Prostate gland (tissue), 2 donors: ENCODE results near the gene SGCG. TPM values are rescaled to one million over a fixed set of nuclear protein-coding genes. Genes with fewer than 3 reads are reported as not detected.
"Not testable (repeated sequence)": the region's sequence is repeated elsewhere in the genome, so short reads cannot be mapped to it uniquely, and the experiment has no call there.

ENCODE experiments used
- DNase-seq: peaks from one replicate; pipeline ENCODE4 v3.0.0-alpha.2; 2019; ENCODE audit warnings: low spot score
- H3K27ac ChIP-seq, 2 donors: fragments of 200-600 bp; sonication (generic); 2 replicates each; pipeline ENCODE4 v1.5.1; 2017 to 2019
- H3K27me3 ChIP-seq: fragments of 200-600 bp; sonication (generic); replicated peaks from 2 replicates; pipeline ENCODE4 v1.5.1; 2019; ENCODE audit not compliant: insufficient read depth
- H3K36me3 ChIP-seq, 2 donors: fragments of 200-600 bp; sonication (generic); 1 replicate in 1 of 2; 2 replicates in 1 of 2; pipeline versions ENCODE4 v1.5.1 to v1.8.1; 2017 to 2019
- H3K4me1 ChIP-seq: fragments of 200-600 bp; sonication (generic); replicated peaks from 2 replicates; pipeline ENCODE4 v1.5.1; 2019
- H3K4me3 ChIP-seq, 2 donors: fragments of 200-600 bp; sonication (generic); 2 replicates each; pipeline ENCODE4 v1.5.1; 2017 to 2019
- H3K9me3 ChIP-seq: fragments of 200-600 bp; sonication (generic); 2 replicates; pipeline ENCODE4 v1.5.1; 2017
- CTCF ChIP-seq, 4 experiments: fragments of 200-600 bp in 2 of 4; fragments of 450-650 bp in 2 of 4; sonication (generic) in 2 of 4; IDR thresholded peaks; 1 replicate in 3 of 4; 2 replicates in 1 of 4; pipeline ENCODE4 v1.5.1; 2016 to 2019; ENCODE audit warnings: antibody characterized with exemption in 4 of 4, mild to moderate bottlenecking in 2 of 4, moderate library complexity in 2 of 4
- POLR2A ChIP-seq: fragments of 450-650 bp; IDR thresholded peaks from one replicate; pipeline ENCODE4 v1.6.1; 2016; ENCODE audit warnings: antibody characterized with exemption, mild to moderate bottlenecking
- POLR2AphosphoS5 ChIP-seq: sonication (generic); formaldehyde crosslinking; IDR thresholded peaks from one replicate; pipeline ENCODE4 v1.6.1; 2017; ENCODE audit warnings: antibody characterized with exemption
- WGBS: methylation state at CpG from one replicate; pipeline ENCODE4 v1.1.5; 2018; 5-methylcytosine and 5-hydroxymethylcytosine counted together
- intact Hi-C: fragments of 100-400 bp; cut with DNase I; formaldehyde crosslinking; loops from one replicate; pipeline ENCODE4 v1.14.2; 2022
- total RNA-seq, 2 donors: library from RNA; depleted of rRNA; stranded (reverse); fragments of >200 nt; gene quantifications; one replicate each; pipeline ENCODE4 v1.1.0, GENCODE V29; 2016

The SGCG gene
- 1 to 10 TPM; 1.3 to 1.9 TPM for total RNA-seq

- TF ChIP-seq CTCF (IDR thresholded peaks at IDR 0.05): no peak
- TF ChIP-seq POLR2A: no peak
- no peak for TF ChIP-seq POLR2AphosphoS5
- DNase-seq: no peak
- Histone ChIP-seq H3K36me3 (no peaks in the 10 kb centered on the region), H3K27me3 (no peaks in the 10 kb centered on the region), H3K4me3 (no peak within 1 kb of the TSS), H3K4me1 (no peaks in the 10 kb centered on the region), H3K27ac (no peak within 1 kb of the TSS), H3K9me3 (no peaks in the 10 kb centered on the region)
- 37% methylated on average over 6 of the region's 6 CpGs for WGBS
- intact Hi-C loops: no loop called here
Measured at GRCh38 chr13:23180711-23181110, at the start of gene SGCG. TSS of gene SGCG (plus strand) at chr13:23180979. CDS start at chr13:23203695, 22,716 bp downstream.

GRCh38 chr13:23134542-23134941 is 46.2 kb upstream of the SGCG start:
- no peak for DNase-seq
- Histone ChIP-seq H3K4me1 (no peaks in the 10 kb centered on the region), H3K9me3 (no peaks in the 10 kb centered on the region), H3K36me3 (no peaks in the 10 kb centered on the region), H3K4me3 (no peak overlapping the region), H3K27me3 (no peaks in the 10 kb centered on the region), H3K27ac (no peak overlapping the region)
- WGBS: 96% methylated on average over 5 of the region's 5 CpGs
- intact Hi-C loops: no loop called here
- no peak for TF ChIP-seq POLR2A
- TF ChIP-seq CTCF (IDR thresholded peaks at IDR 0.05): no peak
- TF ChIP-seq POLR2AphosphoS5: no peak

- DNase-seq: no peak
- Histone ChIP-seq H3K4me1 (no peaks in the 10 kb centered on the region), H3K36me3 (no peaks in the 10 kb centered on the region), H3K27ac (no peak overlapping the region), H3K9me3 (no peaks in the 10 kb centered on the region), H3K27me3 (no peaks in the 10 kb centered on the region), H3K4me3 (no peak overlapping the region)
- TF ChIP-seq CTCF (IDR thresholded peaks at IDR 0.05) (no peak), POLR2A (no peak), POLR2AphosphoS5 (no peak)
- intact Hi-C loops: no loop called here
- 45% methylated on average over 2 of the region's 2 CpGs for WGBS
Measured at GRCh38 chr13:23140492-23140891, 40.3 kb upstream of the SGCG start.

GRCh38 chr13:23141964-23142363 is 38.8 kb upstream of the SGCG start:
- no peaks in the 10 kb centered on the region for H3K36me3 ChIP-seq
- 91% methylated on average over 24 of the region's 24 CpGs for WGBS
- H3K4me3 ChIP-seq: no peak overlapping the region
- H3K27ac ChIP-seq: no peak overlapping the region
- no peak for DNase-seq
- no peak for TF ChIP-seq POLR2A
- no peak for TF ChIP-seq CTCF (IDR thresholded peaks at IDR 0.05)
- no peak for TF ChIP-seq POLR2AphosphoS5
- no peaks in the 10 kb centered on the region for H3K9me3 ChIP-seq
- intact Hi-C loops: no loop called here
- H3K4me1 ChIP-seq: no peaks in the 10 kb centered on the region
- H3K27me3 ChIP-seq: no peaks in the 10 kb centered on the region

GRCh38 chr13:23142607-23143006 is 38.2 kb upstream of the SGCG start:
- H3K27me3 ChIP-seq, H3K4me3 ChIP-seq, H3K4me1 ChIP-seq, DNase-seq, H3K27ac ChIP-seq, intact Hi-C loops, H3K9me3 ChIP-seq, H3K36me3 ChIP-seq: not testable (repeated sequence)
- 93% methylated on average over 7 of the region's 7 CpGs for WGBS
